Myocyte (in vitro differentiated cells): Measurements from ENCODE around the gene CDC23. TPM values are rescaled to one million over a fixed set of nuclear protein-coding genes. Genes with fewer than 3 reads are reported as not detected.
"Not testable (repeated sequence)": the region's sequence is repeated elsewhere in the genome, so short reads cannot be mapped to it uniquely, and the experiment has no call there.

Source experiments
- DNase-seq: peaks from one replicate; pipeline ENCODE4 v3.0.0-alpha.2; 2012; ENCODE audit warnings: low read depth
- total RNA-seq: library from RNA; depleted of rRNA; stranded (reverse); fragments of >200 nt; gene quantifications from 2 replicates; pipeline ENCODE4 v1.2.3, GENCODE V29; 2014

The CDC23 gene
- total RNA-seq, 1 donor from 2014 or later = 31.6 TPM

DNA sequence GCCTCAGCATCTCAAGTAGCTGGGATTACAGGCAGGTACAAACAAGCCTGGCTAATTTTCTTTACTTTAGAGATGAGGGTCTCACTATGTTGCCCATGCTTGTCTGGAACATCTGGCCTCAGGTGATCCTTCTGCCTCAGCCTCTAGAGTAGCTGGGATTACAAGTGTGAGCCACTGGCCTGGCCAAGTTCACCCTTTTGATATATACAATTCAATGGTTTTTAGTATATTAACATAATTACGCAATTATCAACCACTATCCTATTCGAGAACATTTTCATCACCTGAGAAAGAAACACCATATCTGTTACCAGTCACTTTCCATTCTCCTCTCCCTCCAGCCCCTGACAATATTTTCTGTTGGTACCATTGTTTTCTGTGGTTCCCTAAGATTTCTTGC is 3.7 kb upstream of the CDC23 start:
- DNase-seq = no peak

DNA sequence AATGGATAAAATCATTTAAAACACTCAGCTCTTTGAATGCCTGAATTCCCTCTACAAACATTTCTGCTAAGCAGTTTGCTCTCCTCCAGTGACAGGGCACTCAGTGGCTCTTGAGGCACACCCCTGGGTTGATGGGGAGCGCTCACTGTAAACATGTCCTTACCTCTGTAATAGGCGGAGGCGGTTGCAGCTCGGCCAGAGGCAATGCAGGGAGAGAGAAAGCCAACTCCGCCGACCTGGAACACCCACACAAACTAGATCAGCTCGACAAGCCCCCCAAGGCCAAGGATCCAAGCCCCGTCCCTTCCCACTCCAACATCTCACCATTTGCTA is 329 bp downstream of the CDC23 start:
- DNase-seq = no peak

GRCh38 chr5:138210985-138211384 is 2.1 kb downstream of the CDC23 start:
- no peak for DNase-seq

DNA sequence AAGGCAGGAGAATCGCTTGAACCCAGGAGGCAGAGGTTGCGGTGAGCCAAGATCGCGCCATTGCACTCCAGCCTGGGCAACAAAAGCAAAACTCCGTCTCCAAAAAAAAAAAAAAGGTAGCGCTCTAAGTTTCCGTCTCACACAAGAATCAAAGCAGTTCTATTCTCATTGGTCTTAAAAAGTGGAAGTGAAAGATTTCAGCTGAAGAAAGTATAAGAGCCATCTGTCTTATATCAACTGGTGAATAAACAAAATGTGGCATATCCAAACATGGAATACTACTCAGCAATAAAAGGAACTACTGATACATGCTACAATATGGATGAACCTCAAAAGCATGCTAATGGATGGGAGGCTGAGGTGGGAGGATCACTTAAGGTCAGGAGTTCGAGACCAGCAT is 19.3 kb downstream of the CDC23 start:
- DNase-seq = not testable (repeated sequence)

DNA sequence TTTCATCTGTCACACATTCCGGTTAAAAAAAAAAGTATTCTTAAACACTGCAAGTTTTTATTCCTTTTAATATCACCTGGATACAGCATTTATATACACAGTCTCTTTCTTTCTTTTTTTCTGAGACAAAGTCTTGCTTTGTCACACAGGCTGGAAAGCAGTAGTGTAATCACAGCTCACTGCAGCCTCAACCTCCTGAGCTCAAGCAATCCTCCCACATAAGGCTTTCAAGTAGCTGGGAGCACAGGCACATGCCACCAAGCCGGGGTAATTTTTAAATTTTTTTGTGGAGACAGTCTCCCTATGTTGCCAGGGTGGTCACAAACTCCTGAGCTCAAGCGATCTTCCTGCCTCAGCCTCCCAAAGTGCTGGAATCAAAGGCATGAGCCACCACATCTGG is 20.3 kb downstream of the CDC23 start:
- DNase-seq = no peak

DNA sequence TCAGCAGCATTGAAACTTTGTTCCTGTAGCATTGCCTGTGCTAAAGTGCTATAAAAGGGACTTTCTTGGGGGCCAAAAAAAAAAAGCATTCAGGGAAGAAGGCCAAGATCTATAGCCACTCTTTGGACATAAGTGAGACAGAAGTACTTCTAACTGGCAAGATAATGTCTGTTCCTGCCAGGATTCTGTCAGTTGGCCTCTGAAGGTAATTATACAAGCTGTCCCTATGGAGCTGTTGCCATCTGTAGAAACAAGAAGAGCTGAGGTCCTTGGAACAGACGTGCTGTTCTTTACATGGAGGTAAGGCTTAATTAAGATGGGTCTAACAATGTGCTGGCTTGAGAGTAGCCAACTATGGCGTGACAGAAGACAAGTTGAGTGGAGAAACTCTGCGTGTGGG is 24.5 kb downstream of the CDC23 start:
- DNase-seq = no peak

DNA sequence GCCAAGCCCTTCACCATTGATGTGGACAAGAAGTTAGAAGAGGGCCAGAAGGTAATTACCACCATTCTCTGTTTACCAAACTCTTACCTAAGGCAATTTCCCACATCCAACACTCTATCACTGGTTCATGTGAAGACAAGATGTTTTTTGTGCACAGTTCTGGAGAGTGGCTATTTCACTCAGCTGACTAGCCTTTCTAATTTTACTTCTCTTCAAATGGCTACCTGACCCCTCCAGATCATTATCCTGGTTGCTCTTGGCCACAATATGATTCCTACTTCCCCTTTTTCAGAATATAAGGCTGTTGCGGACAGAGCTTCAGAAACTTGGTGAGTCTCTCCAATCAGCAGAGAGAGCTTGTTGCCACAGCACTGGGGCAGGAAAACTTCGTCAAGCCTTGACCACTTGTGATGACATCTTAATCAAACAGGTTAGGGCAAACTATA is 27.1 kb downstream of the CDC23 start:
- no peak for DNase-seq

DNA sequence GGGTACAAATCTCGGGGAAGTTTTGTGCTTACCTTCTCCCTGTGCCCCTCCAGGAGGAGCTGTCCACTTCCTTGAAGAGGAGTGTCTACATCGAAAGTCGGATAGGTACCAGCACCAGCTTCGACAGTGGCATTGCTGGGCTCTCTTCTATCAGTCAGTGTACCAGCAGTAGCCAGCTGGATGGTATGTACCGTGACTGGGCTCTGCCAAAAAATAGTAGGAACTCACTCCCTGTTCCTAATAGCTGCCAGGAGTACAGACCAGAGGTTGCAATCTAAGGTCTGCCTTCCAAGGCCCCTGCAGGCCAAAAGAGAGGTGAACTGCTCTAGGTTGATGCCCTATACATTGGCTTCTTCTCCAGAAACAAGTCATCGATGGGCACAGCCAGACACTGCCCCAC is 30.3 kb downstream of the CDC23 start:
- DNase-seq = no peak

- DNase-seq = no peak
These were observed 32.3 kb downstream of the CDC23 start for GRCh38 chr5:138180841-138181240.

DNA sequence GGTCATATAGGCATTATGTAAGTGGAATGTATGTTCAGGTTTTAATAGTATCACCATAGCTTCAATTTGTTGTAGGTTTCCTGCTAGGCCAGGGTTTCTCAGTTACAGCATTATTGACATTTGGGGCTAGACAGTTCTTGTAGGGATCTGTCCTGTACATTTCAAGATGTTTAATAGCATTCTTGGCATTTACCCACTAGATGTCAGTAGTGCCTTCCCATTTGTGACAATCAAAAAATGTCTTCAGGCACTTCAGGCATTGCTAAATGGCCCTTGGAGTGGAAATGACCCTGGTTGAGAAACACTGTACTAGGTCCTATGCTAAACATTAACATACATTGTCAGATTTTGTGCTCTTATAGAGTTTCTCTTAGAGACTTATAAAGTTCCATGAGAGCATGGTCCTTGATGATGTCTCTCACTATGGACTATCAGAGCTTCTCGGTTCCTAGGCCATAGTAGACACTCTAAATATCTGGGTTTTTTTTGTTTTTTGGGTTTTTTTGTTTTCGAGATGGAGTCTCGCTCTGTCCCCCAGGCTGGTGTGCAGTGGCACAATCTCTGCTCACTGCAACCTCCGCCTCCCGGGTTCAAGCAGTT is 32.8 kb downstream of the CDC23 start:
- peak; percentile 55 for DNase-seq

GRCh38 chr5:138179277-138179857 is 33.8 kb downstream of the CDC23 start:
- no peak for DNase-seq

DNA sequence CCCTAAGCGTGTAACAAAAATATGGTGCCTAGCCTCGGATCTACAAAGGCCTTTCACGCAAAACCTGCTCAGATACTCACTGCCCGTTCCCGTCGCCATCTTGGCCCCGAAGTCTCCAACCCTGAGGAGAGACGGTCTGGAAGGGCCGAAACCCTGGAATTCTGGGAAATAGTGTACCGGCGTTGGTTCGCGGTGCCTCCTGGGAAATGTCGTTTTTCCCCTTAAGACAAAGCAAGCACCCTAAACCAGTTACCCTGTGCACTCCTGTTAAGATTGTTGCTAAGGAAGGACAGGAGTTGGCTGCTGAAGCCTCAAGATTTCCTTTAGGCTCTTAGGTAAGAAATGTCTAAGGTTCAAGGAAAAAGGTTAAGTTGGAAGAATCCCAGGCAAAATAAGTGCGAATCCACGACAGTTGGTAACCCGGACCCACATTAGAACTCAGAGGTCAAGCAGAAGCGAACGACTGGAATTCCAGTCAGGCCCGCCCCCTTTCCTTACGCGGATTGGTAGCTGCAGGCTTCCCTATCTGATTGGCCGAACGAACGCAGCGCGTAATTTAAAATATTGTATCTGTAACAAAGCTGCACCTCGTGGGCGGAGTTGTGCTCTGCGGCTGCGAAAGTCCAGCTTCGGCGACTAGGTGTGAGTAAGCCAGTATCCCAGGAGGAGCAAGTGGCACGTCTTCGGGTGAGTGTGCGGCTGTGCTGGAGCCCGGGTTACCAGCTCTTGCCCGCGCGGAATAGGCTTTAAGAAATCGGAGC is 34.4 kb downstream of the CDC23 start, which contains the start of the genes BRD8 and KIF20A:
Gene BRD8 (minus strand): TSS at position 115 of the 761 bp plus-strand sequence. CDS start 16 bp downstream, at position 99.
Gene KIF20A (plus strand): TSS at position 597 of the 761 bp plus-strand sequence. CDS start 569 bp downstream, outside the sequence.
- peak; percentile 97 for DNase-seq

DNA sequence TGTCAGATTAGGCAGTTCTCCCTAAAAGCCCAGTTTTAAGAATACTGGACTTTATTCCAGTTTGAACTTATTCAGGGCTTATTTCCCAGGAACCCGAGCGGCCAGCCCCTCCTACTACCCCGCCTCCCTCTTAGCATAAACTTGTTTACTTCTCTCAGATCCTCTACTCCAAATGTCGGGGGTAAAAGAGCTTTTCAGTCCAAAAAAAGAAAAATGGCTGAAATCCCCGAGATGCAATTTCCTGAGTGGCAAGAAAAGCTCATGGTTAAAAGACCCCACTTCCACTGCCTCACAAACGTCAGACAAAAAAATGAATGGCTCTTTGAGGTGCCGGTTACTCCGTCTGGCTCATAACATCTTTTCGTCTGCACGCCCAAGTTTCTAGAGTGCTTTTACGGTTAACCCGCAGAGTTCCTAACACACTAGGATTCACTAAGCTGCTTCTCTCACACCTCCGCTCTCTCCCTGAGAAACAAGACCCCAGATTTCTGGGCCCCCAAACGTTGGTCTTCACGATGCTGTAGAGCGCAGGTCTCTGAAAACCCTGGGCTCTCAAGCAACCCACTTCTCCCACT is 35.1 kb downstream of the CDC23 start:
- DNase-seq = peak; percentile 36

DNA sequence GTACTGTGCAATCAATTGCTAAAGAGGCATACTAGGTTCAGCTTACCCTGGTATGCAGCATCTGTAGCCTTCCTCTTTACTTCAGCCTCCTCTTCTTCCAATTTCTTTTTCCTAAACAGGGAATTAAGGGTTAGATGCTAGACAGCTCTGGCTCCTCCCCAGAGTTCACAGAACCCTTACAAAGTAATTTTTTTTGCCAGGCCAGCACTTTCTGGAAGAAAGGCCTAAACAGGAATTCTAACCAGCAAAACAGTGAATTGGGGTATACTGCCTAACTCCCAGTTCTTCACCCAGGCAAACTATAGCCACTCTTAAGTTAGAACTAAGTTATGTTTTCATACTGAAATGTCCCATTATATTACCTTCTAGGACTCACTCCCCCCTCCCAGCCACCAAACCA is 42.8 kb downstream of the CDC23 start:
- DNase-seq = no peak

- no peak for DNase-seq
These were observed 44.0 kb downstream of the CDC23 start for GRCh38 chr5:138169124-138169523.

DNA sequence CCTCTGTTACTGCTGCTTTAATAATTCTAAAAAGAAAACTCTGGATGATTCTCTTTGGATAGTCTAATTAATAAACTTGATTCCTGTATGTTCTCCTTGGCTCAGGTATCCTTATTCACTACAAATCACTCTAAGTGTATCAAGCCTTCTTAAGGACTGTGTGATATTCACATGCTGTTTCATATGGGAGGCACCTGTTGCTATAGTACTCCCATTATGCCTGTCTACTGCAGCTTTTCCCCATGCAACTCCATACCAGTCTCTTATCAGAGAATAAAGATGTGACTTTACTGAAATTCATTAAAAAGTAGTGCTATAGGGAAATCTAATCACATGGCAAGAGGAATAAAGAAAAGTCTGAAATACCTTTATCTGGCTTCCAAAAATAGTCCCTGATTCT is 49.4 kb downstream of the CDC23 start:
- DNase-seq = no peak

DNA sequence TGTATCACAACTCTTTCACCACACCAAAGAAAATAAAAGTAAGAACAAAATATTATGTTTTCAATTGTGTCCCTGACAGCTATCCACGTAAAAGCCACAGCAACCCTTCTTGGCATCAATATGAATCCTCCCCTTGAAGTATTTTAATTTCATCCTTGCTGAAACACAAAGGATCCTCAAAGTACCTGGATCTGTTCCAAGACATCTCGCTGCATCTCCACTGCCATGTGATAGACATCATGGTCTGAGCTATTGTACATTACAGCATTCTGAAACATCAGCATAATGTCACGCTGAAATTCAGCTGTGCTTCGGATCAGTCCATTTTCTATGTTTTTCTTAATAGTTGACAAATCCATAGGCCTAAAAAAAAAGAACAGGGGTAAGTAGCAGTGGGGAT is 52.4 kb downstream of the CDC23 start:
- no peak for DNase-seq

DNA sequence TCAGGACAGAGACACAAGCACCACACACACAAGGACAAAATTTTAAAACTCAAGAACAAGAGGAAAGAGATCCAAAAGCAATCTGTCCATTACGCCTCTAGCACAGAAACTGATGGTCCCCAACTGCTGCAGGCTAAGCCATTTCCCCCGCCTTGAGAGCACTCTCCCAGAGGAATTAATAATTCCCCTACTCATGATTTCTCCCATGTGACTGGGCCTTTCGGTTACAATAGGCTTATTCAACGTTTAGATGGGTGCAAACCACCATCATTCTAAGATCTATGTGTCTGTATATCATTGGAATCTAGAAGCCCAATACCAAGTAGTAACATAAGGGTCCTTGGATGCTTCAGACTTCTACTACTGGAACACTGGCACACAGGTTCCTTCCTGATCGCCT is 53.5 kb downstream of the CDC23 start:
- DNase-seq = no peak

DNA sequence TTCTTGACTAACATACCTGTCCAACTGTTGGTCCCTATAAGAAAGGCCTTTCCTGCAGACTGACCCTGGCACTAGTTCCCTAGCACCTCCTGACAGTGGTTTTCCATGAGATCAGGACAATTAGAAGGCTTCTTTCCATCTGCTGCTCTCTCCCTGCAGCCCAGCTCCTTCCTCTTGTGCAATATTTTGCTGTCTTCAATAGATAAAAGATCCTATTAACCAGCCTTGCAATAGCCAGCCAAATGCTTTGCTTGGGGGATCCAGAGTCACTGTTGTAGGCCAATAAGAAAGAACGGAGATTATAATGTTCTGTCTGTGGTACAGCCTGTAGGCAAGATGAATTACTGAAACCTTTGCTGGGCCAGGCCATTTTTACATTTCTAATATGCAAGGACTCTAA is 55.5 kb downstream of the CDC23 start:
- DNase-seq = no peak

- DNase-seq = not testable (repeated sequence)
These were observed 57.1 kb downstream of the CDC23 start for GRCh38 chr5:138155977-138156376.

- no peak for DNase-seq
These were observed 63.6 kb downstream of the CDC23 start for GRCh38 chr5:138149530-138149929.

DNA sequence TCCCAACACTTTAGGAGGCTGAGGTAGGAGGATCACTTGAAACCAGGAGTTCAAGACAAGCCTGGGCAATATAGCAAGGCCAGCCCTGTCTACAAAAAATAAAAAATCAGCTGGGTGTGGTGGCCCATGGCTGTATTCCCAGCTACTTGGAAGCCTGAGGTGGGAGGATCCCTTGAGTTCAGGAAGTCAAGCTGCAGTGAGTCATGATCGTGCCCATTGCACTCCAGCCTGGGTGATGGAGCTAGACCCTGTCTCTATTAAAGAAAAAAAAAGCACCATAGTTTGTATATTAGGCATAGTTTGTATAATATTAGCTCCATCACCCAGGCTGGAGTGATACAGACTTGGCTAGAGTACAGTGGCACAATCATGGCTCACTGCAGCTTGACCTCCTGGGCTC is 64.3 kb downstream of the CDC23 start:
- DNase-seq = peak; percentile 39
